Measurements from ENCODE around the gene C9orf72.

C9orf72 gene

GRCh38 chr9:27602954-27603353 lies 29.7 kb upstream of the C9orf72 start:
- no peak for TF ChIP-seq CTCF (IDR thresholded peaks at IDR 0.05; ENCODE audit: low read depth, low read length)
- no peak overlapping the region for H3K4me3 ChIP-seq (replicated peaks in 1 of 2; ENCODE audit: low read depth in 2 of 2, low read length in 2 of 2)
- no peak for DNase-seq (ENCODE audit: low read depth in 2 of 2)

GRCh38 chr9:27602142-27602861 lies 29.0 kb upstream of the C9orf72 start:
- TF ChIP-seq CTCF (IDR thresholded peaks at IDR 0.05; ENCODE audit: low read depth, low read length): no peak
- H3K4me3 ChIP-seq (replicated peaks in 1 of 2; ENCODE audit: low read depth in 2 of 2, low read length in 2 of 2): no peak overlapping the region
- DNase-seq (ENCODE audit: low read depth in 2 of 2): no peak

GRCh38 chr9:27601396-27601795 lies 28.1 kb upstream of the C9orf72 start:
- no peak overlapping the region for H3K4me3 ChIP-seq (replicated peaks in 1 of 2; ENCODE audit: low read depth in 2 of 2, low read length in 2 of 2)
- TF ChIP-seq CTCF (IDR thresholded peaks at IDR 0.05; ENCODE audit: low read depth, low read length): no peak
- no peak for DNase-seq (ENCODE audit: low read depth in 2 of 2)

- no peak overlapping the region for H3K4me3 ChIP-seq (replicated peaks in 1 of 2; ENCODE audit: low read depth in 2 of 2, low read length in 2 of 2)
- no peak for DNase-seq (ENCODE audit: low read depth in 2 of 2)
- no peak for TF ChIP-seq CTCF (IDR thresholded peaks at IDR 0.05; ENCODE audit: low read depth, low read length)
Measured at GRCh38 chr9:27600256-27600655, 27.0 kb upstream of the C9orf72 start.

GRCh38 chr9:27599870-27600238 lies 26.6 kb upstream of the C9orf72 start:
- DNase-seq (ENCODE audit: low read depth in 2 of 2): no peak
- no peak overlapping the region for H3K4me3 ChIP-seq (replicated peaks in 1 of 2; ENCODE audit: low read depth in 2 of 2, low read length in 2 of 2)

GRCh38 chr9:27599102-27599869 lies 26.0 kb upstream of the C9orf72 start:
- peak in 1 of 2 donors; percentile 1 for DNase-seq (ENCODE audit: low read depth in 2 of 2)

More at GRCh38 chr9:27599870-27600238, 26.6 kb upstream of the C9orf72 start:
- no peak for TF ChIP-seq CTCF (IDR thresholded peaks at IDR 0.05; ENCODE audit: low read depth, low read length)

More at GRCh38 chr9:27599102-27599869, 26.0 kb upstream of the C9orf72 start:
- TF ChIP-seq CTCF (IDR thresholded peaks at IDR 0.05; ENCODE audit: low read depth, low read length): no peak
- H3K4me3 ChIP-seq (replicated peaks in 1 of 2; ENCODE audit: low read depth in 2 of 2, low read length in 2 of 2): no peak overlapping the region

All from cardiac fibroblast (primary cell).